NCI-H128 (cell line): Measurements from ENCODE around the gene WBP2NL.
"Not testable (repeated sequence)": the region's sequence is repeated elsewhere in the genome, so short reads cannot be mapped to it uniquely, and the experiment has no call there.

Experiments
- DNase-seq: peaks from one replicate; lab custom pipeline; 2025; ENCODE audit not compliant: unreplicated experiment; lab: John Stamatoyannopoulos, UW

The WBP2NL gene

DNA sequence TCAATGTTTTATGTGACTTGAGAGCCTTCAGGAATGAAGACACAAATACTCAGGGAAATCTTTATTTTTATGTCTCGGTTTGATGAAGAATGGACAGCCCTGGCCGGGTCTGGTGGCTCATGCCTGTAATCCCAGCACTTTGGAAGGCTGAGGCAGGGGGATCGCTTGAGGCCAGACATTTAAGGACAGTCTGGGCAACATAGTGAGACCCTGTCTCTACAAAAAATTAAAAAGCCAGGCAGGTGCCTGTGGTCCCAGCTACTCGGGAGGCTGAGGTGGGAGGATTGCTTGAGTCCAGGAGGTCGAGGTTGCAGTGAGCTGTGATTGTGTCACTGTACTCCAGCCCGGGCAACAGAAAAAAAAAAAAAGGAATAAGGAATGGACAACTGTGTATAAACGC is 72.9 kb downstream of the WBP2NL start:
- not testable (repeated sequence) for DNase-seq

DNA sequence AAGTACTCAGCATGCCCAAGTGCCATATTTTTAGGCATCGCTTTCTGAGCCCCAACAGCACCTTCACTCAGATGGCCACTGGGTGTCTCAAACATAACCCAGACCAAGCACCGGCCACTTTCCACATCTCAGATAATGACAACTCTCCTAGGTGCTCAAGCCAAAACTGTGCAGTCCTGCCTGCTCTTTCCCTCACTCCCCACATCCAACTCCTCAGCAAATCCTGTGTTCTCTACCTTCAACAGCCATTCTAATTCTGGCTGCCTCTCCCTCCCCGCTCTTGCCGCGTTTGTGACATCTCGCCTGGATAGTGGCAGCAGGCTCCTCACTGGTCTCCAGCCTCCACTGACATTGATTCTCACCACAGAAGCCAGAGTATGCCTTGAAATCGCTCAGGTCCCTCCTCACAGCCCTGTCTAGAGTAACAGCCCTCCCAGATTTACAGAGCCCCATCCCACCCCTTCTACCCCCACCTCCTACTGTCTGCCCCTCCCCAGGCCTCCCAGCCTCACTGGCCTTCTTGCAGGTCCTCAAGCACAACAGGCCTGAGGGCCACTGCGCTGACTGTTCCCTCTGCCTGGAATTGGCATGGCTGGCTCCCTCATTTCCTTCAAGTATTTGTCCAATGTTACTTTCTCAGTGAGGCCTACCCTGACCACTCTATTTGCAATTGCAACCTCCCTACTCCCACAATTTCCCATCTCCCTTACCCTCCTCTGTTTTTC is 74.2 kb downstream of the WBP2NL start:
- DNase-seq: no peak

DNA sequence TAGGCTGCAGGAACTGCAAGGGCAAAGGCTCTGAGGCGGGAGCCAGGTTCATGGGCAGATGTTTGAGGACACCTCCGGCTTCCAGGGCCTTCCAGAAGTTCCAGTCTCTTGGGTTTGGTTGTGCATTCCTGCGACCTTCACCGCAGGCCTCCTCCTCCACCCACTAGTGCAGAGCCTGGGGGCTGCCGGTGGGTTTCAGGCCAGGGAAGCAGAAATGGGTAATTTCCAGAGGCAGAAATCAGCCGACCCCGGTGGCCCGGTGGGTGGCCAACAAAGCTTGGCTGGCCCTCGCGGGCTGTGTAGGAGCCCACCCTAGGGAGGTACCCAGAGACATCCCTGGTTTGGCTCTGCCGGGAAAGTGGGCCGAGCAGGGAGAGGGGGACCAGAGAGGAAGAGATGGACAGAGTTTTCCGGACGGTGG is 75.0 kb downstream of the WBP2NL start:
- DNase-seq: no peak

- DNase-seq: no peak
Measured at GRCh38 chr22:42074132-42074811, 75.7 kb downstream of the WBP2NL start, which contains the start of gene PHETA2. Gene PHETA2, plus strand, starts transcription at chr22:42074248. Its CDS starts 3,046 bp downstream, at chr22:42077294.

DNA sequence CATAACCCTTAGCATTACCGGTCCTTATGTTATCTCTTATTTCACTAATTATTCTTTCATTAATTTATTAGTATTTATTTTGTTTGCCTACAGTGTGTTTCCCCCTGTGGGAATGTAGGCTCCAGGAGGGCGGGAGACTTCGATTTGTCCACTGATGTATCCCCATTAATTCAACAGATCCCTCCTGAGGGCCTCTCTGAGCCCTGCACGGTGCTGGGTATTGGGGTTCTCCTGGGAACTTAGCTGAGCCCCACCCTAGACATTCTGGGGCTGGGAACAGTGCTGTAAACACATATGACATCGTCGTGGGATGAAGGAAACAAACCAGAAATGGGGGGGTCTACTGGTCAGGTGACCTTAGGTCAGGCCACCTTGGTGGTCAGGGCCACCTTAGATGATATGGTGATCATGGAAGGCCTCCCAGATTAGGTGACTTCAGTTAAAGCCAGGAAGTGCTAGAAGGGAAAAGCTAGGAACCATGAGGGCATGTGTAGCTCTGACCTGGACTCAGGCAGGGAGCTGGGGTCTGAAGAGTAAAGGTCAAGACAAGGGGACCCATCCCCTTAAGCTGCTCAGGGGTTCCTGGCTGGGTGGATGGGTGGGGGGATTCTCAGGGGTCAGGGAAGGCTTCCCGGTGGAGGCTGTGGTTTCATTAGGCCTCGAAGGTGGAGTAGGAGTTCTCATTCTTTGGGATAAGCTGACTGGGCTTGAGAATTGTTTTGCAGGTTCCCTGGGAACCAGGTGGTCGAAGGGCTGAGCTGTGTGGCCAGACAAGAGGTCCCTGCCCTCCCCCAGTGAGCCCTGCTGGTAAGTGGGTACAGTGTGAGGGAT is 76.5 kb downstream of the WBP2NL start:
- no peak for DNase-seq

GRCh38 chr22:42076764-42077485 is 78.3 kb downstream of the WBP2NL start:
- no peak for DNase-seq

DNA sequence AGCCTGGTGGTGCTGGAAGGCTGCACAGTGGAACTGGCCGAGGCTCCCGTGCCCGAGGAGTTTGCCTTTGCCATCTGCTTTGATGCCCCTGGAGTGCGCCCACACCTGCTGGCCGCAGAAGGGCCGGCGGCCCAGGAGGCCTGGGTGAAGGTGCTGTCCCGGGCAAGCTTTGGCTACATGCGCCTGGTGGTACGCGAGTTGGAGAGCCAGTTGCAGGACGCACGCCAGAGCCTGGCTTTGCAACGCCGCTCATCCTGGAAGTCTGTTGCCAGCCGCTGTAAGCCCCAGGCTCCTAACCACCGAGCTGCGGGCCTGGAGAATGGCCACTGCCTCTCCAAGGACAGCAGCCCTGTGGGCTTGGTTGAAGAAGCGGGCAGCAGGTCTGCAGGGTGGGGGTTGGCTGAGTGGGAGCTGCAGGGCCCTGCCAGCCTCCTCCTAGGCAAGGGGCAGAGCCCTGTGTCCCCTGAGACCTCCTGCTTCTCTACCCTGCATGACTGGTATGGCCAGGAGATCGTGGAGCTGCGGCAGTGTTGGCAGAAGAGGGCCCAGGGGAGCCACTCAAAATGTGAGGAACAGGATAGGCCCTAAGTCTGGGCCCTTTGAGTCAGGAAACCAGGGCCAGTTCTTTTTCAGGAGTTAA is 79.0 kb downstream of the WBP2NL start:
- no peak for DNase-seq
